Ovary (tissue), 9 donors: ENCODE measurements around the gene DTWD2. TPM values are rescaled to one million over a fixed set of nuclear protein-coding genes. Genes with fewer than 3 reads are reported as not detected.

Experiments
- DNase-seq, 5 donors: peaks; one replicate each; pipeline ENCODE4 v3.0.0-alpha.2; 2019 to 2020
- H3K27ac ChIP-seq, 2 donors: fragments of 200-600 bp; one replicate each; pipeline versions ENCODE4 v1.5.1 to v1.8.0; 2019 to 2022
- H3K27me3 ChIP-seq: fragments of 200-600 bp; one replicate; pipeline ENCODE4 v1.8.0; 2022
- H3K36me3 ChIP-seq: fragments of 200-600 bp; sonication (generic); one replicate; pipeline ENCODE4 v1.5.1; 2019
- H3K4me1 ChIP-seq: one replicate; pipeline ENCODE4 v1.8.1; 2013; ENCODE audit warnings: mild to moderate bottlenecking, moderate library complexity; ENCODE audit not compliant: insufficient read depth
- H3K4me3 ChIP-seq: fragments of 200-600 bp; sonication (generic); one replicate; pipeline ENCODE4 v1.5.1; 2017
- H3K9me3 ChIP-seq, 2 donors: fragments of 200-600 bp in 1 of 2; sonication (generic) in 1 of 2; one replicate each; pipeline versions ENCODE4 v1.5.1 to v1.8.1; 2013 to 2019; ENCODE audit warnings: mild to moderate bottlenecking in 1 of 2, moderate library complexity in 1 of 2
- CTCF ChIP-seq, 3 donors: fragments of 450-650 bp in 2 of 3; fragments of 200-600 bp in 1 of 3; IDR thresholded peaks; one replicate each; pipeline versions ENCODE4 v1.5.1 to v1.8.0; 2016 to 2022; ENCODE audit warnings: antibody characterized with exemption in 3 of 3, mild to moderate bottlenecking in 1 of 3
- EP300 ChIP-seq: sonication (generic); formaldehyde crosslinking; IDR thresholded peaks from one replicate; pipeline ENCODE4 v1.6.1; 2017; ENCODE audit warnings: antibody characterized with exemption
- POLR2A ChIP-seq: fragments of 450-650 bp; IDR thresholded peaks from one replicate; pipeline ENCODE4 v1.6.1; 2017; ENCODE audit warnings: antibody characterized with exemption, mild to moderate bottlenecking, moderate library complexity
- WGBS, 3 donors: extraction: QIAGEN DNeasy Blood & Tissue Kit in 1 of 3; methylation state at CpG; one replicate each; pipeline versions ENCODE4 v1.1.5 to v1.1.7; 2013 to 2017; 5-methylcytosine and 5-hydroxymethylcytosine counted together
- intact Hi-C, 4 donors: fragments of 100-400 bp; cut with DNase I; formaldehyde crosslinking; loops; one replicate each; pipeline versions ENCODE4 v1.11.0 to v1.15.1; 2022 to 2023
- polyA plus RNA-seq, 2 donors: library from polyadenylated mRNA; stranded (reverse); fragments of 200-250 nt in 1 of 2; fragments of 350-450 nt in 1 of 2; fragmentation: Illumina TruSeq in 1 of 2; extraction: RNeasy Lipid Tissue Mini Kit (QIAGEN cat#74804) in 1 of 2; gene quantifications; one replicate each; pipeline ENCODE4 v1.2.3, GENCODE V29; 2013 to 2014
- total RNA-seq, 7 donors: library from RNA; depleted of rRNA in 2 of 7; stranded (reverse); fragments of >200 nt in 2 of 7; fragmentation: NEBNext Ultra II Directional in 3 of 7; extraction: Animal tissue kit (Norgen Biotek cat#: 25700) in 3 of 7; gene quantifications; one replicate each; pipeline versions ENCODE4 v1.1.0 to v1.2.4, GENCODE V29; 2016 to 2023
- donor health status: DM: no; HTN: no; CAD: no; lungs with moderate emphysema.
- donor health status: DM: no; HTN: no; CAD: no.
- donor health status: Bipolar disorder and iron deficiency.
- donor health status: DM: yes; HTN: yes; CAD: no.
- donor health status: DM: no; HTN: no; CAD: no.
- donor health status: DM: yes; HTN: yes; CAD: no.

The DTWD2 gene
- total and polyA plus RNA-seq, 9 donors = 1.5 to 12.5 (median 5.3) TPM

GRCh38 chr5:118834710-118835109 lies 153.6 kb downstream of the DTWD2 start:
- Histone ChIP-seq H3K27ac (no peak overlapping the region), H3K27me3 (no peaks in the 10 kb centered on the region), H3K4me3 (no peak overlapping the region), H3K4me1 (no peaks in the 10 kb centered on the region), H3K36me3 (no peaks in the 10 kb centered on the region), H3K9me3 (no peaks in the 10 kb centered on the region)
- WGBS, 3 donors = 95 to 97% (median 95%) methylated on average over 1 of the region's 1 CpG
- no peak for DNase-seq
- intact Hi-C loops = no loop called here
- no peak for TF ChIP-seq CTCF (IDR thresholded peaks at IDR 0.05)
- TF ChIP-seq EP300 = no peak
- no peak for TF ChIP-seq POLR2A

GRCh38 chr5:118832974-118833373 lies 155.4 kb downstream of the DTWD2 start:
- TF ChIP-seq CTCF (IDR thresholded peaks at IDR 0.05) = no peak
- no peak for TF ChIP-seq EP300
- TF ChIP-seq POLR2A = no peak
- Histone ChIP-seq H3K36me3 (no peaks in the 10 kb centered on the region), H3K9me3 (no peaks in the 10 kb centered on the region), H3K27ac (no peak overlapping the region), H3K27me3 (no peaks in the 10 kb centered on the region), H3K4me1 (no peaks in the 10 kb centered on the region), H3K4me3 (no peak overlapping the region)
- intact Hi-C loops = no loop called here
- DNase-seq = no peak

GRCh38 chr5:118825226-118825625 lies 163.1 kb downstream of the DTWD2 start:
- H3K27me3 ChIP-seq = no peaks in the 10 kb centered on the region
- 25 to 44% (median 33%) methylated on average over 1 of the region's 1 CpG for WGBS, 3 donors
- no peaks in the 10 kb centered on the region for H3K36me3 ChIP-seq
- H3K9me3 ChIP-seq = no peaks in the 10 kb centered on the region
- H3K4me3 ChIP-seq = no peak overlapping the region
- intact Hi-C loops = no loop called here
- TF ChIP-seq CTCF (IDR thresholded peaks at IDR 0.05) (no peak), POLR2A (no peak), EP300 (no peak)
- H3K4me1 ChIP-seq = no peaks in the 10 kb centered on the region
- no peak for DNase-seq
- H3K27ac ChIP-seq = no peak overlapping the region

GRCh38 chr5:118818604-118819003 lies 169.7 kb downstream of the DTWD2 start:
- H3K27ac ChIP-seq = no peak overlapping the region
- no peak for DNase-seq
- TF ChIP-seq POLR2A (no peak), CTCF (IDR thresholded peaks at IDR 0.05) (no peak), EP300 (no peak)
- H3K36me3 ChIP-seq = no peaks in the 10 kb centered on the region
- 94 to 95% (median 94%) methylated on average over 3 of the region's 3 CpGs for WGBS, 3 donors
- intact Hi-C loops = no loop called here
- H3K9me3 ChIP-seq = no peaks in the 10 kb centered on the region
- H3K4me1 ChIP-seq = no peaks in the 10 kb centered on the region
- H3K27me3 ChIP-seq = no peaks in the 10 kb centered on the region
- no peak overlapping the region for H3K4me3 ChIP-seq

- intact Hi-C loops = no loop called here
These were observed 179.9 kb downstream of the DTWD2 start for GRCh38 chr5:118808441-118808840.

More at GRCh38 chr5:118808441-118808840, 179.9 kb downstream of the DTWD2 start:
- no peak overlapping the region for H3K27ac ChIP-seq
- no peaks in the 10 kb centered on the region for H3K36me3 ChIP-seq
- no peak for TF ChIP-seq POLR2A
- H3K4me1 ChIP-seq = no peaks in the 10 kb centered on the region
- H3K9me3 ChIP-seq = no peaks in the 10 kb centered on the region
- H3K27me3 ChIP-seq = no peaks in the 10 kb centered on the region
- no peak for DNase-seq
- H3K4me3 ChIP-seq = no peak overlapping the region
- WGBS, 3 donors = 22 to 24% (median 24%) methylated on average over 2 of the region's 2 CpGs
